K562 (cell line): ENCODE measurements around the gene CEP44. TPM values are rescaled to one million over a fixed set of nuclear protein-coding genes. Genes with fewer than 3 reads are reported as not detected.

Experiments used
- ATAC-seq: fragments of 200-7000 bp; cut with Tn5 transposase; 3 replicates; pipeline ENCODE4 v1.9.1; 2020; ENCODE audit warnings: moderate library complexity
- BruUV-seq: library from RNA; stranded (reverse); fragments of 400-500 nt; replicated peaks from 2 replicates; lab custom pipeline; 2021; lab: Mats Ljungman, UMichigan
- CTCF ChIA-PET: fragments of 300-600 bp; formaldehyde crosslinking; extraction: SDS; loops from one replicate; lab custom pipeline; 2021; ENCODE audit warnings: low intra/inter-chr PET ratio; lab: Yijun Ruan, JAX
- POLR2A ChIA-PET: fragments of 300-600, 350-650 bp; sonication (Branson Sonifier 250); formaldehyde crosslinking; extraction: SDS; loops from one replicate; lab custom pipeline; 2021; ENCODE audit warnings: antibody characterized with exemption, inconsistent platforms; lab: Yijun Ruan, JAX
- DNase-seq, 4 experiments: peaks; one replicate each; pipeline versions ENCODE4 v3.0.0 to v3.0.0-alpha.2; 2011 to 2018; ENCODE audit warnings: low spot score in 3 of 4, mixed read lengths in 3 of 4; ENCODE audit errors: extremely low read depth in 1 of 4
- FAIRE-seq: peaks from 2 replicates; lab custom pipeline; 2011; peaks lifted over from hg19 to GRCh38; lab: Jason Lieb, UNC
- H2AFZ ChIP-seq: 2 replicates; pipeline ENCODE4 v1.6.0; 2011; ENCODE audit warnings: low read depth, low read length, control low read depth, inconsistent platforms
- H3K27ac ChIP-seq: fragments of 200-600 bp; 3 replicates; pipeline ENCODE4 v1.8.0; 2011; ENCODE audit warnings: low read depth, mild to moderate bottlenecking, control low read depth, inconsistent platforms, low read length, moderate library complexity, mixed read lengths; ENCODE audit errors: extremely low read depth
- H3K27me3 ChIP-seq, 2 experiments: fragments of 300-600 bp in 1 of 2; 2 replicates in 1 of 2; 3 replicates in 1 of 2; pipeline versions ENCODE4 v1.6.0 to v1.8.0; 2011; ENCODE audit warnings: inconsistent platforms in 2 of 2, low read length in 2 of 2, mild to moderate bottlenecking in 1 of 2, mixed read lengths in 1 of 2, moderate library complexity in 1 of 2; ENCODE audit not compliant: control insufficient read depth in 2 of 2, insufficient read depth in 2 of 2
- H3K36me3 ChIP-seq: fragments of 300-600 bp; 3 replicates; pipeline ENCODE4 v1.8.0; 2011; ENCODE audit warnings: mild to moderate bottlenecking, low read length, inconsistent platforms; ENCODE audit not compliant: control insufficient read depth, insufficient read depth
- H3K4me1 ChIP-seq, 2 experiments: fragments of 200-600 bp in 1 of 2; replicated peaks in 1 of 2; 2 replicates in 1 of 2; 3 replicates in 1 of 2; pipeline versions ENCODE4 v1.5.1 to v1.8.0; 2011; ENCODE audit warnings: inconsistent platforms in 2 of 2, low read length in 2 of 2, mild to moderate bottlenecking in 1 of 2, mixed read lengths in 1 of 2, moderate library complexity in 1 of 2; ENCODE audit not compliant: control insufficient read depth in 2 of 2, insufficient read depth in 2 of 2
- H3K4me2 ChIP-seq: 2 replicates; pipeline ENCODE4 v1.6.1; 2011; ENCODE audit warnings: low read length, control low read depth, inconsistent platforms, mixed read lengths; ENCODE audit not compliant: insufficient read depth
- H3K4me3 ChIP-seq: fragments of 200-600 bp; sonication (generic), shearing (Covaris generic); 2 replicates; pipeline ENCODE4 v1.5.1; 2016; ENCODE audit warnings: control low read depth, inconsistent platforms
- H3K79me2 ChIP-seq: fragments of 200-600 bp; 3 replicates; pipeline ENCODE4 v1.8.0; 2011; ENCODE audit warnings: low read length, inconsistent platforms; ENCODE audit not compliant: control insufficient read depth, insufficient read depth
- H3K9ac ChIP-seq, 2 experiments: 2 replicates each; pipeline versions ENCODE4 v1.6.0 to v1.6.1; 2011; ENCODE audit warnings: low read depth in 2 of 2, low read length in 2 of 2, control low read depth in 1 of 2, inconsistent platforms in 1 of 2, mild to moderate bottlenecking in 1 of 2, mixed read lengths in 1 of 2; ENCODE audit not compliant: insufficient read depth in 1 of 2
- H3K9me1 ChIP-seq: one replicate; pipeline ENCODE4 v1.6.0; 2011; ENCODE audit warnings: inconsistent platforms, mild to moderate bottlenecking, low read length, moderate library complexity; ENCODE audit not compliant: control insufficient read depth, insufficient read depth
- H3K9me3 ChIP-seq: replicated peaks from 2 replicates; pipeline ENCODE4 v1.5.1; 2011; ENCODE audit warnings: low read depth, low read length, inconsistent platforms; ENCODE audit not compliant: control insufficient read depth, insufficient read depth
- H4K20me1 ChIP-seq: replicated peaks from 2 replicates; pipeline ENCODE4 v1.6.1; 2011; ENCODE audit warnings: low read length, inconsistent platforms, mixed read lengths; ENCODE audit not compliant: control insufficient read depth, insufficient read depth
- CSDE1 ChIP-seq, 2 experiments: fragments of 450-650 bp; IDR thresholded peaks; 2 replicates each; pipeline ENCODE4 v1.6.1; 2016; ENCODE audit warnings: mild to moderate bottlenecking in 1 of 2
- DLX4 ChIP-seq: fragments of 250-450 bp; sonication (Bioruptor Pico); IDR thresholded peaks from 2 replicates; pipeline ENCODE4 v1.6.1; 2021; ENCODE audit warnings: mild to moderate bottlenecking
- HLTF ChIP-seq: fragments of 450-650 bp; IDR thresholded peaks from 2 replicates; pipeline ENCODE4 v1.6.1; 2016
- MAFF ChIP-seq: IDR thresholded peaks from 2 replicates; pipeline ENCODE4 v1.6.1; 2012; ENCODE audit warnings: low read length, improper control_type of control experiment
- MCM7 ChIP-seq, 2 experiments: fragments of 450-650 bp; IDR thresholded peaks; 2 replicates each; pipeline ENCODE4 v1.6.1; 2016 to 2018
- RB1 ChIP-seq: fragments of 450-650 bp; IDR thresholded peaks from 2 replicates; pipeline ENCODE4 v1.6.1; 2017; ENCODE audit warnings: low read depth, mild to moderate bottlenecking
- RBFOX2 ChIP-seq: fragments of 200-400 bp; formaldehyde crosslinking; IDR thresholded peaks from 2 replicates; pipeline ENCODE4 v1.6.1; 2017; ENCODE audit warnings: low read depth, mild to moderate bottlenecking, low read length, moderate library complexity
- RBM25 ChIP-seq: fragments of 200-400 bp; formaldehyde crosslinking; IDR thresholded peaks from 2 replicates; pipeline ENCODE4 v1.6.1; 2018; ENCODE audit warnings: low read length, low read depth, moderate library complexity; ENCODE audit not compliant: severe bottlenecking
- RERE ChIP-seq: sonication (generic); formaldehyde crosslinking; IDR thresholded peaks from 2 replicates; pipeline ENCODE4 v1.8.0; 2023; ENCODE audit warnings: missing genetic modification reagents, mild to moderate bottlenecking, borderline replicate concordance
- SRSF7 ChIP-seq: fragments of 200-400 bp; formaldehyde crosslinking; optimal IDR thresholded peaks from 2 replicates; pipeline ENCODE3; 2017; ENCODE audit warnings: mild to moderate bottlenecking, low read depth, low read length
- THAP12 ChIP-seq: fragments of 250-450 bp; sonication (Bioruptor Pico); IDR thresholded peaks from 2 replicates; pipeline ENCODE4 v1.9.0; 2021; ENCODE audit warnings: mild to moderate bottlenecking, inconsistent platforms
- ZNF780A ChIP-seq: fragments of 250-450 bp; sonication (Bioruptor Pico); IDR thresholded peaks from 2 replicates; pipeline ENCODE4 v1.5.0; 2021; ENCODE audit warnings: mild to moderate bottlenecking
- WGBS: fragments of 100-300 bp; shearing (Covaris generic); methylation state at CpG from one replicate; pipeline ENCODE4 v1.1.6; 2016; ENCODE audit warnings: low coverage, mixed read lengths; ENCODE audit not compliant: insufficient coverage; ENCODE audit errors: missing lambda C conversion rate; 5-methylcytosine and 5-hydroxymethylcytosine counted together
- in situ Hi-C: fragments of 300-500 bp; cut with MboI; formaldehyde crosslinking; loops from 4 replicates; pipeline ENCODE4 v1.15.0; 2018; ENCODE audit warnings: inconsistent platforms, mixed read lengths
- intact Hi-C: fragments of 100-400 bp; cut with micrococcal nuclease; formaldehyde crosslinking; loops from 2 replicates; pipeline ENCODE4 v1.14.2; 2022
- polyA plus RNA-seq, 8 experiments: library from polyadenylated mRNA; depleted of rRNA in 4 of 8; stranded (reverse) in 5 of 8; unstranded in 3 of 8; fragments of >200 nt; fragmentation: Nextera tagmentation in 2 of 8; fragmentation: Illumina TruSeq in 1 of 8; extraction: Ambion mirVana in 2 of 8; extraction: Trizol in 1 of 8; gene quantifications; 2 replicates each; pipeline versions ENCODE4 v1.2.1 to v1.2.3, GENCODE V29; 2011 to 2014; ENCODE audit warnings: inconsistent platforms in 1 of 8, missing spikeins in 1 of 8
- total RNA-seq, 7 experiments: library from RNA; depleted of rRNA in 6 of 7; stranded (reverse); fragments of >200 nt in 6 of 7; fragmentation: Illumina TruSeq in 2 of 7; extraction: Trizol in 2 of 7; gene quantifications; 2 replicates each; pipeline versions ENCODE4 v1.2.1 to v1.2.3, GENCODE V29; 2011 to 2021; ENCODE audit warnings: low replicate concordance in 1 of 7

Gene CEP44
- total and polyA plus RNA-seq, 9 of the 15 experiments (the other 6 are each of a cell fraction or from before 2014, with no cell fraction given), result 19.6 to 45.0 (median 24.4) TPM

- no peak for TF ChIP-seq DLX4 (CRISPR knock-in tag)
Measured at GRCh38 chr4:174248407-174248806, 35.3 kb upstream of the CEP44 start (continued).

GRCh38 chr4:174252412-174252811 lies 31.3 kb upstream of the CEP44 start:
- H3K9ac ChIP-seq, result no peak overlapping the region
- H3K9me1 ChIP-seq, result no peaks in the 10 kb centered on the region
- in situ Hi-C loops (no loop called here), intact Hi-C loops (no loop called here)
- ATAC-seq (no peak), DNase-seq (no peak)
- POLR2A ChIA-PET, result no interaction called here
- H3K4me3 ChIP-seq, result no peak overlapping the region
- H3K79me2 ChIP-seq, result no peaks in the 10 kb centered on the region
- 47% methylated on average over 2 of the region's 2 CpGs for WGBS
- no peak overlapping the region for H3K27ac ChIP-seq
- H3K4me2 ChIP-seq, result no peak overlapping the region
- no TSS peak for BruUV-seq
- H4K20me1 ChIP-seq, result no peaks in the 10 kb centered on the region
- no peaks in the 10 kb centered on the region for H3K9me3 ChIP-seq
- TF ChIP-seq MAFF (no peak), RERE (CRISPR knock-in tag) (no peak), MCM7 (IDR thresholded peaks at IDR 0.05) (no peak), SRSF7 (no peak), THAP12 (no peak), RB1 (no peak), HLTF (no peak), CSDE1 (IDR thresholded peaks at IDR 0.05) (no peak), RBM25 (no peak), ZNF780A (CRISPR knock-in tag) (no peak), RBFOX2 (no peak)
- TF ChIP-seq, all 486 proteins: peak for 0
- Histone ChIP-seq H3K27me3 (no peaks in the 10 kb centered on the region), H3K36me3 (no peaks in the 10 kb centered on the region), H2AFZ (no peak overlapping the region), H3K4me1 (peaks cover 0 to 3% of the 10 kb centered on the region in 2 experiments; a peak in 2 of 5 replicates)
- no peak for FAIRE-seq
- CTCF ChIA-PET, result no interaction called here
